Measurements from ENCODE around the gene TMEM202.

- TF ChIP-seq POLR2A (IDR thresholded peaks at IDR 0.05): no peak
- TF ChIP-seq CTCF (IDR thresholded peaks at IDR 0.05): no peak
These were observed 29.2 kb upstream of the TMEM202 start for GRCh38 chr15:72368899-72369298.
